A673 (cell line): ENCODE results near the gene WDR7.

Experiments used
- EZH2 ChIP-seq: fragments of 200-600 bp; sonication (generic); IDR thresholded peaks from 2 replicates; pipeline ENCODE4 v1.6.1; 2017; ENCODE audit warnings: borderline replicate concordance, low read depth, mild to moderate bottlenecking, mixed read lengths, antibody characterized with exemption, low read length; ENCODE audit not compliant: poor library complexity, severe bottlenecking
- TF ChIP-seq, protein P1 (sequence below): fragments of 300-800, 200-600 bp; sonication (generic); conservative IDR thresholded peaks from 2 replicates; pipeline ENCODE4 v1.5.1; 2017; ENCODE audit warnings: low read depth, mild to moderate bottlenecking, antibody characterized with exemption, low read length, moderate library complexity, mixed read lengths

DNA sequence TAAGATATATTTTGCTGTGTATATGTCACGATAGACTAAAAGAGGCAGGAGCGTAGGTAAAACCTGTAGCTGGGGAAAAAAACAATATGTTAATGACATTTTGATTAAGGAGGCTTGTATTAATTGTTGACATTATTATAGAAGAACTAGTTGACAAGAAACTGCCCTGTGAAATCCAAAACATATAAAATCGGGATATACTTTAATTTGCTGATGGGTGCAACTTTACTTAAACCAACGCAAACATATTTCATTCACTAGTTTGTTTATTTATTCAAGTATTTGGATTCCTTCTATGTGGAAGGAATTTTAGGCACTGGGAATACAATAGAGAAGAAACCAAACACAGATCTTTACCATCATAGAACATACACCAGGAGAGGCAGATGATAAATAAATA, 8.0 kb downstream of the WDR7 start:
- TF ChIP-seq, protein P1, sequence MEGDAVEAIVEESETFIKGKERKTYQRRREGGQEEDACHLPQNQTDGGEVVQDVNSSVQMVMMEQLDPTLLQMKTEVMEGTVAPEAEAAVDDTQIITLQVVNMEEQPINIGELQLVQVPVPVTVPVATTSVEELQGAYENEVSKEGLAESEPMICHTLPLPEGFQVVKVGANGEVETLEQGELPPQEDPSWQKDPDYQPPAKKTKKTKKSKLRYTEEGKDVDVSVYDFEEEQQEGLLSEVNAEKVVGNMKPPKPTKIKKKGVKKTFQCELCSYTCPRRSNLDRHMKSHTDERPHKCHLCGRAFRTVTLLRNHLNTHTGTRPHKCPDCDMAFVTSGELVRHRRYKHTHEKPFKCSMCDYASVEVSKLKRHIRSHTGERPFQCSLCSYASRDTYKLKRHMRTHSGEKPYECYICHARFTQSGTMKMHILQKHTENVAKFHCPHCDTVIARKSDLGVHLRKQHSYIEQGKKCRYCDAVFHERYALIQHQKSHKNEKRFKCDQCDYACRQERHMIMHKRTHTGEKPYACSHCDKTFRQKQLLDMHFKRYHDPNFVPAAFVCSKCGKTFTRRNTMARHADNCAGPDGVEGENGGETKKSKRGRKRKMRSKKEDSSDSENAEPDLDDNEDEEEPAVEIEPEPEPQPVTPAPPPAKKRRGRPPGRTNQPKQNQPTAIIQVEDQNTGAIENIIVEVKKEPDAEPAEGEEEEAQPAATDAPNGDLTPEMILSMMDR, result no peak
- no peak for TF ChIP-seq EZH2
